Measurements from ENCODE around the gene RXRG. TPM values are rescaled to one million over a fixed set of nuclear protein-coding genes. Genes with fewer than 3 reads are reported as not detected.

Gene RXRG
- total RNA-seq, 4 donors from 2014 or later: 0.72 to 1.8 (median 1.3) TPM

DNA sequence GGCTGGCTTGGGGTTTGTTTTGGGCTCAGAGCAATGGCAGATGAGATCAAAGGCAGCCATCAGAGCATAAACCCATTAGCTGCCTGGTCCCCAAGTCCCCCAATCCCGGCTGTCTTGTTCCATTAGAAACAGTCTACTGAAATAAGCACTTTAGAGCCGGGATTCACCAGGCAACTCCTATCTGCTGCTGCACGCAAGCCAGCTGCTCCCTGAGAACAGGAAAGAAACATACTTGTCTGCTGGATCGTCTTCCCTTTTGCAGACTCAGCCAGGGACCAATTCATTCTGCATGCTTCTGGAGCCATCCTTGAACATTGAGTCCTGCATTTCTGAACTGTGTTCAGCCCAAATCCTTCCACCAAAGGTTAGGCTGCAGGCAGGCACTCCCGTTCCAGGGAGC lies 21.8 kb downstream of the RXRG start:
- H3K27ac ChIP-seq: no peak overlapping the region
- TF ChIP-seq POLR2AphosphoS5 (IDR thresholded peaks at IDR 0.05) (no peak), EP300 (IDR thresholded peaks at IDR 0.05) (no peak), POLR2A (IDR thresholded peaks at IDR 0.05) (no peak)
- TF ChIP-seq, protein P1, sequence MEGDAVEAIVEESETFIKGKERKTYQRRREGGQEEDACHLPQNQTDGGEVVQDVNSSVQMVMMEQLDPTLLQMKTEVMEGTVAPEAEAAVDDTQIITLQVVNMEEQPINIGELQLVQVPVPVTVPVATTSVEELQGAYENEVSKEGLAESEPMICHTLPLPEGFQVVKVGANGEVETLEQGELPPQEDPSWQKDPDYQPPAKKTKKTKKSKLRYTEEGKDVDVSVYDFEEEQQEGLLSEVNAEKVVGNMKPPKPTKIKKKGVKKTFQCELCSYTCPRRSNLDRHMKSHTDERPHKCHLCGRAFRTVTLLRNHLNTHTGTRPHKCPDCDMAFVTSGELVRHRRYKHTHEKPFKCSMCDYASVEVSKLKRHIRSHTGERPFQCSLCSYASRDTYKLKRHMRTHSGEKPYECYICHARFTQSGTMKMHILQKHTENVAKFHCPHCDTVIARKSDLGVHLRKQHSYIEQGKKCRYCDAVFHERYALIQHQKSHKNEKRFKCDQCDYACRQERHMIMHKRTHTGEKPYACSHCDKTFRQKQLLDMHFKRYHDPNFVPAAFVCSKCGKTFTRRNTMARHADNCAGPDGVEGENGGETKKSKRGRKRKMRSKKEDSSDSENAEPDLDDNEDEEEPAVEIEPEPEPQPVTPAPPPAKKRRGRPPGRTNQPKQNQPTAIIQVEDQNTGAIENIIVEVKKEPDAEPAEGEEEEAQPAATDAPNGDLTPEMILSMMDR (IDR thresholded peaks at IDR 0.05): no peak
- H3K36me3 ChIP-seq: no peaks in the 10 kb centered on the region
- H3K27me3 ChIP-seq: no peaks in the 10 kb centered on the region
- H3K4me1 ChIP-seq: no peaks in the 10 kb centered on the region
- no peak overlapping the region for H3K4me3 ChIP-seq
- WGBS: 60% methylated on average over 5 of the region's 5 CpGs
- H3K9me3 ChIP-seq: no peaks in the 10 kb centered on the region
- no peak for DNase-seq (ENCODE audit: low spot score in 2 of 2)

DNA sequence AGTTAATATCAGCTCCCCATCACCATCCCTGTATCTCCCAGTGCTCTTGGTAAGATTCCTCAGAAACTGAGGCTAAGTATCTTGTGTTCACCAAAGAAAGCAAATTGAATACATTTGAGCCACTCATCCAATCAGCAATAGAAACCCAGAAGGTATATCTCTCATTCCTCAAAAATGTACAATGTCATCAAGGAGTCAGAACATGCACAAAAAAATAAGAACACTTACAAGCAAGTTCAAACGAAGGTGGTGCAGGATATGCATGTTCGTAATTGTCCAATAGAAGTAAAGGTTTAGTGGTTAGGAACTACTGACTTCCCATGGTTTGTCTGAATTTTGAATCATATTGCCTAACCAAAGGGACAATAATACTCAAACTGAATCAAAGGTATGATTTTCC lies 24.3 kb downstream of the RXRG start:
- Histone ChIP-seq H3K4me3 (no peak overlapping the region), H3K27me3 (peaks cover 4% of the 10 kb centered on the region), H3K27ac (no peak overlapping the region), H3K9me3 (no peaks in the 10 kb centered on the region), H3K4me1 (no peaks in the 10 kb centered on the region), H3K36me3 (no peaks in the 10 kb centered on the region)
- TF ChIP-seq POLR2AphosphoS5 (IDR thresholded peaks at IDR 0.05): no peak
- no peak for TF ChIP-seq EP300 (IDR thresholded peaks at IDR 0.05)
- TF ChIP-seq POLR2A (IDR thresholded peaks at IDR 0.05): no peak
- TF ChIP-seq, protein P1 (IDR thresholded peaks at IDR 0.05): no peak
- 62% methylated on average over 2 of the region's 2 CpGs for WGBS
- DNase-seq (ENCODE audit: low spot score in 2 of 2): no peak

DNA sequence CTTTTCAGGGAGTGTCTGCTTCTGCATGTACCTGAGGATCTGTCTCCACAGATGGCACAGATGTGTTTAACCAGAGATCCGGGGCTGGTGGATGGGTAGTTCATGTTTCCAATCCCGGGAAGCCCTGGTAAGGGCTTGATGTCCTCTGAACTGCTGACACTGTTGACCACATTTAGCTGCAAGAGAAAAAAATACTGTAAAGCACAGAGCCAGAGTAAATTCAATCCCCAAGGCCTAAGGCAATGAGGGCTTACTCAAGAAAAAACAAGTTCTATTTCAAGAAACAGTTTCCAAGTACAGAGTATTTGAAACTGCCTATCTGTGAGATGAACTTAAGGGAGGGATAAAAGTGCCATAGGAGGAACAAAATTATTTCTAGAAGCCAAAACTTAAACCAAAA lies 25.1 kb downstream of the RXRG start:
- H3K27ac ChIP-seq: no peak overlapping the region
- 60% methylated on average over 2 of the region's 2 CpGs for WGBS
- no peak overlapping the region for H3K4me3 ChIP-seq
- H3K4me1 ChIP-seq: no peaks in the 10 kb centered on the region
- no peaks in the 10 kb centered on the region for H3K9me3 ChIP-seq
- TF ChIP-seq POLR2A (IDR thresholded peaks at IDR 0.05) (no peak), POLR2AphosphoS5 (IDR thresholded peaks at IDR 0.05) (no peak), EP300 (IDR thresholded peaks at IDR 0.05) (no peak)
- TF ChIP-seq, protein P1 (IDR thresholded peaks at IDR 0.05): no peak
- no peak for DNase-seq (ENCODE audit: low spot score in 2 of 2)
- peaks cover 6% of the 10 kb centered on the region for H3K27me3 ChIP-seq
- no peaks in the 10 kb centered on the region for H3K36me3 ChIP-seq

DNA sequence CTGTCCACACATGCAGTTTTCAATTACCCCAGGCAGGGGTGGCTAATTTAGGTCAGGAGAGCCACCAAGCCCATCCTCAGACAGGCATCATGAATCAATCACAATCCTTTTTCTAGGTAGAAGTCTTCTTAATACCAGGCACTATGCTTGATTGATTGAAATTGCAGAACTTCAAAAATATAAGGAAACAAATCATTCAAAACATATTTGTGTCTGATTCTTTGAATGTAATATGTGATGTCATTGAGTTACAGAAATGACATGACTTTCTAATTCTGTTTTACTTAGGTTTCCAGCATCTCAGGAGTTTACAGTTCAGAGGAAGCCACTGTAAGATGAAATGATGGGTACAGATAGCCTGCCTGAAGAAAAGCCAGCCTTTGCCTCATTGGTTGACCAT lies 26.7 kb downstream of the RXRG start:
- no peak for DNase-seq (ENCODE audit: low spot score in 2 of 2)
- H3K36me3 ChIP-seq: no peaks in the 10 kb centered on the region
- no peaks in the 10 kb centered on the region for H3K4me1 ChIP-seq
- H3K27ac ChIP-seq: no peak overlapping the region
- peaks cover 8% of the 10 kb centered on the region for H3K27me3 ChIP-seq
- TF ChIP-seq POLR2AphosphoS5 (IDR thresholded peaks at IDR 0.05) (no peak), EP300 (IDR thresholded peaks at IDR 0.05) (no peak), POLR2A (IDR thresholded peaks at IDR 0.05) (no peak)
- TF ChIP-seq, protein P1 (IDR thresholded peaks at IDR 0.05): no peak
- H3K9me3 ChIP-seq: no peaks in the 10 kb centered on the region
- no peak overlapping the region for H3K4me3 ChIP-seq

DNA sequence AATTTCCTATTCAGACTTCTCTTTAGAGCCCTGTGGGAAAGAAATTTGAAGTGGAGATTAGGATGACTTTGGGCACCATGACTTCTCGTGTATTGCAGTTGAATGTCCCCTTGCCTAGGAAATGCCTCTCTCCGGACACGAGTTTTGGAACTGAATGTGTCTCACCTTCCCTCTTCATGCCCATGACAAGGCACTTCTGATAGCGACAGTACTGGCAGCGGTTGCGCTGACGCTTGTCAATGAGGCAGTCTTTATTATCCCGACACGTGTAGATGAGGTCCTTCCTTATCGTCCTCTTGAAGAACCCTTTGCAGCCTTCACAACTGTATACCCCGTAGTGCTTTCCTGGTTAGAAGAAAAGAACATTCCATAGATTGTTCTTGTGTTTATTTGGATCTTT lies 28.1 kb downstream of the RXRG start:
- H3K9me3 ChIP-seq: no peaks in the 10 kb centered on the region
- H3K36me3 ChIP-seq: no peaks in the 10 kb centered on the region
- TF ChIP-seq POLR2AphosphoS5 (IDR thresholded peaks at IDR 0.05) (no peak), POLR2A (IDR thresholded peaks at IDR 0.05) (no peak), EP300 (IDR thresholded peaks at IDR 0.05) (no peak)
- TF ChIP-seq, protein P1 (IDR thresholded peaks at IDR 0.05): no peak
- H3K4me3 ChIP-seq: no peak overlapping the region
- WGBS: 90% methylated on average over 11 of the region's 11 CpGs
- no peak overlapping the region for H3K27ac ChIP-seq
- H3K27me3 ChIP-seq: peaks cover 8% of the 10 kb centered on the region
- H3K4me1 ChIP-seq: no peaks in the 10 kb centered on the region
- no peak for DNase-seq (ENCODE audit: low spot score in 2 of 2)

All from suprapubic skin (tissue), 4 donors.